ENCODE results near the gene RTF1.

The RTF1 gene

GRCh38 chr15:41510728-41511127 is 93.8 kb downstream of the RTF1 start:
- in situ Hi-C loops (cut with HindIII; ENCODE audit: low sequenced_read_pairs), result no loop called here
- TF ChIP-seq CTCF (IDR thresholded peaks at IDR 0.05; ENCODE audit: low read depth, low read length, missing control alignments), result no peak

GRCh38 chr15:41511331-41511898 is 94.5 kb downstream of the RTF1 start:
- in situ Hi-C loops (cut with HindIII; ENCODE audit: low sequenced_read_pairs), result no loop called here
- TF ChIP-seq CTCF (IDR thresholded peaks at IDR 0.05; ENCODE audit: low read depth, low read length, missing control alignments), result no peak
- no peak for DNase-seq (ENCODE audit: low read depth)
- no peak overlapping the region for H3K4me3 ChIP-seq (ENCODE audit: low read depth, low read length)

More at GRCh38 chr15:41510728-41511127, 93.8 kb downstream of the RTF1 start:
- DNase-seq (ENCODE audit: low read depth), result no peak
- H3K4me3 ChIP-seq (ENCODE audit: low read depth, low read length), result no peak overlapping the region

GRCh38 chr15:41511899-41512369 is 95.0 kb downstream of the RTF1 start:
- in situ Hi-C loops (cut with HindIII; ENCODE audit: low sequenced_read_pairs), result no loop called here
- TF ChIP-seq CTCF (IDR thresholded peaks at IDR 0.05; ENCODE audit: low read depth, low read length, missing control alignments), result no peak
- DNase-seq (ENCODE audit: low read depth), result no peak
- no peak overlapping the region for H3K4me3 ChIP-seq (ENCODE audit: low read depth, low read length)

GRCh38 chr15:41512512-41512939 is 95.6 kb downstream of the RTF1 start:
- no peak for TF ChIP-seq CTCF (IDR thresholded peaks at IDR 0.05; ENCODE audit: low read depth, low read length, missing control alignments)
- no peak for DNase-seq (ENCODE audit: low read depth)
- in situ Hi-C loops (cut with HindIII; ENCODE audit: low sequenced_read_pairs), result no loop called here
- peak overlapping the region; percentile 28 for H3K4me3 ChIP-seq (ENCODE audit: low read depth, low read length)

- DNase-seq (ENCODE audit: low read depth), result no peak
- H3K4me3 ChIP-seq (ENCODE audit: low read depth, low read length), result peak overlapping the region; percentile 28
- TF ChIP-seq CTCF (IDR thresholded peaks at IDR 0.05; ENCODE audit: low read depth, low read length, missing control alignments), result no peak
- in situ Hi-C loops (cut with HindIII; ENCODE audit: low sequenced_read_pairs), result no loop called here
Measured at GRCh38 chr15:41512940-41513505, 96.1 kb downstream of the RTF1 start.

- no peak for DNase-seq (ENCODE audit: low read depth)
- no peak for TF ChIP-seq CTCF (IDR thresholded peaks at IDR 0.05; ENCODE audit: low read depth, low read length, missing control alignments)
- peak within 1 kb of the TSS; percentile 28 for H3K4me3 ChIP-seq (ENCODE audit: low read depth, low read length)
- in situ Hi-C loops (cut with HindIII; ENCODE audit: low sequenced_read_pairs), result no loop called here
Measured at GRCh38 chr15:41513506-41514227, 96.8 kb downstream of the RTF1 start, which contains the start of gene LTK. TSS of gene LTK (minus strand) at chr15:41513827. CDS start at chr15:41513709, 118 bp downstream.

Measured in astrocyte of the cerebellum (primary cell).